Endothelial cell of umbilical vein (primary cell): ENCODE results near the gene FHDC1. TPM values are rescaled to one million over a fixed set of nuclear protein-coding genes. Genes with fewer than 3 reads are reported as not detected.

Source experiments
- BruUV-seq: library from RNA; stranded (reverse); fragments of 400-500 nt; replicated peaks from 2 replicates; lab custom pipeline; 2021; lab: Mats Ljungman, UMichigan
- CTCF ChIA-PET: fragments of 300-600, 350-600 bp; sonication (Branson Sonifier 250); formaldehyde crosslinking; loops from one replicate; lab custom pipeline; 2021; ENCODE audit warnings: antibody characterized with exemption, inconsistent platforms; lab: Charles Lee
- POLR2A ChIA-PET: fragments of 300-600, 350-600 bp; sonication (Branson Sonifier 250); formaldehyde crosslinking; loops from one replicate; lab custom pipeline; 2021; ENCODE audit warnings: antibody characterized with exemption, inconsistent platforms; lab: Charles Lee
- DNase-seq: peaks from one replicate; pipeline ENCODE4 v3.0.0-alpha.2; 2011; ENCODE audit warnings: low read depth, low spot score
- FAIRE-seq: peaks from 2 replicates; lab custom pipeline; 2011; peaks lifted over from hg19 to GRCh38; lab: Jason Lieb, UNC
- H2AFZ ChIP-seq: 2 replicates; pipeline ENCODE4 v1.6.0; 2012; ENCODE audit warnings: low read depth, low read length, control low read depth, inconsistent platforms
- H3K27ac ChIP-seq: 2 replicates; pipeline ENCODE4 v1.5.1; 2011; ENCODE audit warnings: low read depth, mild to moderate bottlenecking, control low read depth, low read length, moderate library complexity; ENCODE audit not compliant: insufficient read depth
- H3K27me3 ChIP-seq, 2 experiments: 2 replicates each; pipeline versions ENCODE4 v1.6.0 to v1.6.1; 2011; ENCODE audit warnings: low read length in 2 of 2, mixed read lengths in 1 of 2; ENCODE audit not compliant: control insufficient read depth in 2 of 2, insufficient read depth in 2 of 2
- H3K36me3 ChIP-seq, 2 experiments: 2 replicates in 1 of 2; 3 replicates in 1 of 2; pipeline ENCODE4 v1.5.1; 2011; ENCODE audit warnings: low read length in 2 of 2, mild to moderate bottlenecking in 1 of 2, moderate library complexity in 1 of 2; ENCODE audit not compliant: control insufficient read depth in 2 of 2, insufficient read depth in 2 of 2; ENCODE audit errors: extremely low read depth in 1 of 2
- H3K4me1 ChIP-seq: 3 replicates; pipeline ENCODE4 v1.5.1; 2011; ENCODE audit warnings: mild to moderate bottlenecking, low read length; ENCODE audit not compliant: control insufficient read depth, insufficient read depth; ENCODE audit errors: extremely low read depth
- H3K4me2 ChIP-seq: 2 replicates; pipeline ENCODE4 v1.6.1; 2011; ENCODE audit warnings: low read length, control low read depth, mixed read lengths; ENCODE audit not compliant: insufficient read depth
- H3K4me3 ChIP-seq, 3 experiments: fragments of 200-600 bp in 1 of 3; sonication (generic), shearing (Covaris generic) in 1 of 3; replicated peaks in 1 of 3; 2 replicates each; pipeline ENCODE4 v1.5.1; 2011 to 2016; ENCODE audit warnings: control low read depth in 3 of 3, low read length in 3 of 3, mild to moderate bottlenecking in 2 of 3, inconsistent platforms in 1 of 3, low read depth in 1 of 3, moderate library complexity in 1 of 3; ENCODE audit not compliant: insufficient read depth in 1 of 3
- H3K79me2 ChIP-seq: 2 replicates; pipeline ENCODE4 v1.6.0; 2012; ENCODE audit warnings: low read length, inconsistent platforms; ENCODE audit not compliant: control insufficient read depth, insufficient read depth
- H3K9ac ChIP-seq: replicated peaks from 2 replicates; pipeline ENCODE3; 2011; ENCODE audit warnings: low read length, control low read depth; ENCODE audit not compliant: insufficient read depth; ENCODE audit errors: extremely low read depth
- H3K9me1 ChIP-seq: replicated peaks from 3 replicates; pipeline ENCODE4 v1.6.0; 2011; ENCODE audit warnings: mild to moderate bottlenecking, low read length; ENCODE audit not compliant: control insufficient read depth, insufficient read depth; ENCODE audit errors: extremely low read depth
- H3K9me3 ChIP-seq: replicated peaks from 2 replicates; pipeline ENCODE4 v1.5.1; 2012; ENCODE audit warnings: low read length, inconsistent platforms; ENCODE audit not compliant: control insufficient read depth, insufficient read depth
- H4K20me1 ChIP-seq: replicated peaks from 2 replicates; pipeline ENCODE3; 2011; ENCODE audit warnings: mild to moderate bottlenecking, low read length; ENCODE audit not compliant: control insufficient read depth, insufficient read depth; ENCODE audit errors: extremely low read depth
- CTCF ChIP-seq, 2 donors: IDR thresholded peaks; 1 replicate in 1 of 2; 2 replicates in 1 of 2; pipeline ENCODE4 v1.5.1; 2011; ENCODE audit warnings: low read length in 2 of 2, mild to moderate bottlenecking in 2 of 2, moderate library complexity in 2 of 2, control low read depth in 1 of 2, inconsistent platforms in 1 of 2, low read depth in 1 of 2; ENCODE audit not compliant: insufficient read depth in 1 of 2; ENCODE audit errors: extremely low read depth in 1 of 2
- EZH2 ChIP-seq: IDR thresholded peaks from 2 replicates; pipeline ENCODE4 v1.6.1; 2012; ENCODE audit warnings: borderline replicate concordance, low read depth, mild to moderate bottlenecking, moderate library complexity, low read length, inconsistent platforms; ENCODE audit not compliant: severe bottlenecking
- FOS ChIP-seq: IDR thresholded peaks from 2 replicates; pipeline ENCODE4 v1.6.1; 2011; ENCODE audit warnings: mild to moderate bottlenecking, low read length, moderate library complexity, borderline replicate concordance; ENCODE audit not compliant: insufficient read depth
- GATA2 ChIP-seq: IDR thresholded peaks from 2 replicates; pipeline ENCODE4 v1.7.0; 2011; ENCODE audit warnings: low read depth, mild to moderate bottlenecking, moderate library complexity, mixed read lengths, low read length; ENCODE audit not compliant: insufficient read length, insufficient read depth
- JUN ChIP-seq: IDR thresholded peaks from 2 replicates; pipeline ENCODE4 v1.6.1; 2011; ENCODE audit warnings: borderline replicate concordance, low read depth; ENCODE audit not compliant: insufficient read length, insufficient read depth
- MAX ChIP-seq: IDR thresholded peaks from 2 replicates; pipeline ENCODE4 v1.6.1; 2011; ENCODE audit not compliant: insufficient read depth, insufficient read length
- MYC ChIP-seq: IDR thresholded peaks from one replicate; pipeline ENCODE4 v1.6.1; 2011; ENCODE audit warnings: mild to moderate bottlenecking, low read depth, low read length
- dilution Hi-C: fragments of 300-500 bp; cut with MboI; formaldehyde crosslinking; loops from one replicate; pipeline ENCODE4 v1.15.0; 2019; ENCODE audit warnings: low sequenced_read_pairs; ENCODE audit not compliant: extremely low pct_ligation_motif_present
- intact Hi-C: fragments of 100-400 bp; cut with micrococcal nuclease; formaldehyde crosslinking; loops from one replicate; pipeline ENCODE4 v1.10.0; 2022
- polyA plus RNA-seq, 4 experiments: library from polyadenylated mRNA; depleted of rRNA in 3 of 4; stranded (reverse) in 3 of 4; unstranded in 1 of 4; fragments of >200 nt; gene quantifications; 2 replicates each; pipeline versions ENCODE4 v1.2.1 to v1.2.3, GENCODE V29; 2011 to 2012; ENCODE audit warnings: missing spikeins in 1 of 4
- total RNA-seq: library from RNA; stranded (reverse); gene quantifications from 2 replicates; pipeline ENCODE4 v1.2.3, GENCODE V29; 2021

FHDC1 gene
- total and polyA plus RNA-seq, 2 donors (not counting 3 experiments of a cell fraction or from before 2014, with no cell fraction given): 0.03 to 0.18 TPM

GRCh38 chr4:153020457-153020856 is 84.3 kb downstream of the FHDC1 start:
- BruUV-seq: no TSS peak
- dilution Hi-C loops: no loop called here
- TF ChIP-seq MYC (no peak), MAX (no peak)
- no peaks in the 10 kb centered on the region for H3K4me1 ChIP-seq
- H3K9me1 ChIP-seq: no peaks in the 10 kb centered on the region
- no peaks in the 10 kb centered on the region for H3K9me3 ChIP-seq
- H3K27ac ChIP-seq: no peak overlapping the region
- H3K79me2 ChIP-seq: no peaks in the 10 kb centered on the region
- no peaks in the 10 kb centered on the region for H3K27me3 ChIP-seq
- FAIRE-seq (no peak), DNase-seq (no peak)
- intact Hi-C loops: no loop called here
- no peaks in the 10 kb centered on the region for H3K36me3 ChIP-seq
- CTCF ChIA-PET: interaction anchor here (1.2 kb wide), 1 partner anchor 24 kb away, joined by 3 read pairs; no protein-coding TSS in a partner anchor
- no peak overlapping the region for H3K4me2 ChIP-seq
- no peaks in the 10 kb centered on the region for H4K20me1 ChIP-seq
- H3K4me3 ChIP-seq: no peak overlapping the region
- no peak overlapping the region for H2AFZ ChIP-seq
- POLR2A ChIA-PET: no interaction called here
- no peak overlapping the region for H3K9ac ChIP-seq

DNA sequence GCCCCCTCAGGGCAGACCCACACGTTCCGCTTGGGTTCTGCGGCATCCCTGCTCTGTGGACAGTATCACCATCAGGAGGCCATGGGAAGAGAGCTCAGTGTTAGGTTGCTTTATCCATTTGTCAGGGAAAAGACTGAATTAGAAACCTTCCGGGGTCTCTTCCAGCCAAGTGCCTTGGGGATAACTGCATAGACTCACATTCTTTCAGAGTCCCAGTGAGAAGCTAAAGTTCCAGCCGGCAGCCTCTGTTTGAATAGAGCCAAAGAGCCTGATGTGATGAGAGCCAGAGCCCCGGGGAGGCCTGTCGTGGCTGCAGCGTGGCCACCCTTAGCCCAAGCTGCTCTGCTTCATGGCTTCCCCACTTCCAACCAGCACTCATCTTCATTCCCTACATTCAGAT is 85.2 kb downstream of the FHDC1 start:
- Histone ChIP-seq H3K36me3 (no peaks in the 10 kb centered on the region), H3K27me3 (no peaks in the 10 kb centered on the region), H3K9ac (no peak overlapping the region), H3K9me1 (no peaks in the 10 kb centered on the region), H4K20me1 (no peaks in the 10 kb centered on the region), H3K79me2 (no peaks in the 10 kb centered on the region), H3K4me1 (no peaks in the 10 kb centered on the region), H2AFZ (no peak overlapping the region), H3K4me3 (no peak overlapping the region), H3K9me3 (no peaks in the 10 kb centered on the region), H3K27ac (no peak overlapping the region), H3K4me2 (no peak overlapping the region)
- FAIRE-seq (no peak), DNase-seq (no peak)
- dilution Hi-C loops (no loop called here), intact Hi-C loops (no loop called here)
- no peak for TF ChIP-seq MYC
- no peak for TF ChIP-seq CTCF (IDR thresholded peaks at IDR 0.05; ENCODE audit: extremely low read depth in 1 of 2, insufficient read depth in 1 of 2, low read depth in 1 of 2, low read length in 2 of 2)
- TF ChIP-seq FOS: no peak
- TF ChIP-seq EZH2: no peak
- no peak for TF ChIP-seq JUN
- no peak for TF ChIP-seq GATA2
- BruUV-seq: no TSS peak
- CTCF ChIA-PET: interaction anchor here (0.5 to 0.9 kb wide), 2 partner anchors 13 to 259 kb away, joined by 4 read pairs; no protein-coding TSS in a partner anchor
- POLR2A ChIA-PET: no interaction called here
